Measurements from ENCODE around the gene CNIH3.

CNIH3 gene

GRCh38 chr1:224720216-224720615 is 104.1 kb downstream of the CNIH3 start:
- Histone ChIP-seq H3K9me3 (ENCODE audit: control insufficient read depth, insufficient read depth, low read length) (no peaks in the 10 kb centered on the region), H3K4me2 (ENCODE audit: low read length) (no peak overlapping the region), H3F3A (ENCODE audit: control insufficient read depth, insufficient read depth) (no peaks in the 10 kb centered on the region), H3K27ac (ENCODE audit: low read depth, low read length) (no peak overlapping the region), H3K9me2 (replicated peaks; ENCODE audit: control insufficient read depth, low read length) (no peaks in the 10 kb centered on the region), H3K27me3 (ENCODE audit: control insufficient read depth, low read length) (no peaks in the 10 kb centered on the region; the same call in 1 of the 2 replicates), H3K4me3 (ENCODE audit: low read length) (no peak overlapping the region), H4K20me1 (ENCODE audit: control insufficient read depth, insufficient read depth, low read depth, low read length) (no peaks in the 10 kb centered on the region), H3K36me3 (ENCODE audit: control insufficient read depth, low read length) (no peaks in the 10 kb centered on the region), H3K4me1 (ENCODE audit: control insufficient read depth, low read length) (no peaks in the 10 kb centered on the region), H3K79me2 (ENCODE audit: control insufficient read depth, low read length) (no peaks in the 10 kb centered on the region)
- TF ChIP-seq CTCF (IDR thresholded peaks at IDR 0.05; ENCODE audit: low read depth, low read length, poor library complexity, severe bottlenecking): no peak
- TF ChIP-seq EZH2phosphoT487 (IDR thresholded peaks at IDR 0.05; ENCODE audit: borderline replicate concordance, low read length): no peak

- H3K36me3 ChIP-seq (ENCODE audit: control insufficient read depth, low read length): no peaks in the 10 kb centered on the region
- no peak for TF ChIP-seq CTCF (IDR thresholded peaks at IDR 0.05; ENCODE audit: low read depth, low read length, poor library complexity, severe bottlenecking)
- TF ChIP-seq EZH2phosphoT487 (IDR thresholded peaks at IDR 0.05; ENCODE audit: borderline replicate concordance, low read length): no peak
- H3F3A ChIP-seq (ENCODE audit: control insufficient read depth, insufficient read depth): no peaks in the 10 kb centered on the region
- no peaks in the 10 kb centered on the region for H3K4me1 ChIP-seq (ENCODE audit: control insufficient read depth, low read length)
- H3K4me2 ChIP-seq (ENCODE audit: low read length): no peak overlapping the region
- H3K4me3 ChIP-seq (ENCODE audit: low read length): no peak overlapping the region
- H4K20me1 ChIP-seq (ENCODE audit: control insufficient read depth, insufficient read depth, low read depth, low read length): no peaks in the 10 kb centered on the region
- H3K9me3 ChIP-seq (ENCODE audit: control insufficient read depth, insufficient read depth, low read length): no peaks in the 10 kb centered on the region
- no peaks in the 10 kb centered on the region for H3K9me2 ChIP-seq (replicated peaks; ENCODE audit: control insufficient read depth, low read length)
- H3K79me2 ChIP-seq (ENCODE audit: control insufficient read depth, low read length): no peaks in the 10 kb centered on the region
- no peak overlapping the region for H3K27ac ChIP-seq (ENCODE audit: low read depth, low read length)
- no peaks in the 10 kb centered on the region; the same call in 1 of the 2 replicates for H3K27me3 ChIP-seq (ENCODE audit: control insufficient read depth, low read length)
Measured at GRCh38 chr1:224721000-224721399, 104.9 kb downstream of the CNIH3 start.

- no peaks in the 10 kb centered on the region for H3K36me3 ChIP-seq (ENCODE audit: control insufficient read depth, low read length)
- H3K27me3 ChIP-seq (ENCODE audit: control insufficient read depth, low read length): no peaks in the 10 kb centered on the region; the same call in 1 of the 2 replicates
- H3F3A ChIP-seq (ENCODE audit: control insufficient read depth, insufficient read depth): no peaks in the 10 kb centered on the region
- no peaks in the 10 kb centered on the region for H3K79me2 ChIP-seq (ENCODE audit: control insufficient read depth, low read length)
- H3K27ac ChIP-seq (ENCODE audit: low read depth, low read length): no peak overlapping the region
- no peak for TF ChIP-seq EZH2phosphoT487 (IDR thresholded peaks at IDR 0.05; ENCODE audit: borderline replicate concordance, low read length)
- no peak for TF ChIP-seq CTCF (IDR thresholded peaks at IDR 0.05; ENCODE audit: low read depth, low read length, poor library complexity, severe bottlenecking)
- H3K4me2 ChIP-seq (ENCODE audit: low read length): no peak overlapping the region
- no peaks in the 10 kb centered on the region for H3K4me1 ChIP-seq (ENCODE audit: control insufficient read depth, low read length)
- H3K4me3 ChIP-seq (ENCODE audit: low read length): no peak overlapping the region
- H3K9me3 ChIP-seq (ENCODE audit: control insufficient read depth, insufficient read depth, low read length): no peaks in the 10 kb centered on the region
- no peaks in the 10 kb centered on the region for H3K9me2 ChIP-seq (replicated peaks; ENCODE audit: control insufficient read depth, low read length)
- no peaks in the 10 kb centered on the region for H4K20me1 ChIP-seq (ENCODE audit: control insufficient read depth, insufficient read depth, low read depth, low read length)
Measured at GRCh38 chr1:224722838-224723237, 106.7 kb downstream of the CNIH3 start.
